HG02610 (cell line): Measurements from ENCODE around the gene KIF26B.
"Not testable (repeated sequence)": the region's sequence is repeated elsewhere in the genome, so short reads cannot be mapped to it uniquely, and the experiment has no call there.

Experiments
- ATAC-seq: cut with Tn5 transposase; IDR thresholded peaks from one replicate; pipeline ENCODE4 v1.9.1; 2021; ENCODE audit warnings: mild to moderate bottlenecking, moderate library complexity; ENCODE audit not compliant: unreplicated experiment

KIF26B gene

GRCh38 chr1:245710961-245711903, 556.4 kb downstream of the KIF26B start:
- ATAC-seq, result no peak

DNA sequence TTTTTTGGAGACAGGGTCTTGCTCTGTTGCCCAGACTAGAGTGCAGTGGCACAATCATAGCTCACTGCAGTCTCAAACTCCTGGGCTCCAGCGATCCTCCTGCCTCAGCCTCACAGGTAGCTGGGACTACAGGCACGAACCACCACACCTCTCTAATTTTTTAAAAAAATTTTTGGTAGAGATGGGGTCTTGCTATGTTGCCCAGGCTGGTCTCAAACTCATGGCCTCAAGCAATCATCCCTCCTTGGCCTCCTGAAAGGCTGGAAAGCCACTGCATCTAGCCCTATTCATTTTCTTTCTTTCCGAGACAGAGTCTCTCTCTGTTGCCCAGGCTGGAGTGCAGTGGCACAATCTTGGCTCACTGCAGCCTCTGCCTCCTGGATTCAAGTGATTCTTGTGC, 559.2 kb downstream of the KIF26B start:
- ATAC-seq, result not testable (repeated sequence)

DNA sequence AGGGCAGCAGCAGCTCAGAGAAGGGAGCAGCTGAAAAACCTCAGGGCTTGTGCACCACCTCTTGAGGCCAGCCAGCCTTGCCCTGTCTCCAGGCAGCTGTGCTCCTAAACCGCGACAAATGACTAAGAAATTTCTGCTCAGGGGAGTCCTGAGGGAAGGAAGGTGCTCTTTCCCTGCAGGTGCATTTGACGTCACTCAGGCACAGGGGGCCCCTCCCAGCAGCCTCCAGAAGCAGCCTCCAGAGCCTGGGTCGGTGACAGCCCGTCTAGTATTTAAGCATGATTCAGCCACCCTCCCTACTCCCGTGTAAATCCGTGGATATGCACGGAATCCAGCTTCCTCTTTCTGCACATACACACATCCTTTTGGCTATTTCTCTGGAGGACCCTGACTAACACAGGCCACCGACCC, 560.5 kb downstream of the KIF26B start:
- no peak for ATAC-seq

GRCh38 chr1:245715970-245716369, 561.2 kb downstream of the KIF26B start:
- no peak for ATAC-seq

DNA sequence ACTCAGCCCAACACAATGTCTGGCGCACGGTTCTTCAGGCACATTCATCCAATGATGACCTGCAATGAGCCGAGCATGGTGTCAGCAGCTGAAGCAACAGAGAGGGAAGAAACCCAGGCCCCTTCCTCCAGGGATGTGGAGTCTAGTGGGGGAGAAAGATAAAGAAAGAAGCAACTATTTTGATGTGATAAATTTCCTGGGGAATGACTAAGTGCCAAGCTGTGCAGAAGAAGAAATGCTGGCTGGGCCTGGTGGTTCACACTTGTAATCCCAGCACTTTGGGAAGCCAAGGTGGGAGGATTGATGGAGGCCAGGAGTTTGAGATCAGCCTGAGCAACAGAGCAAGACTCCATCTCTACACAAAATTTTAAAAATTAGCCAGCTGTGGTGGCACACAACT, 561.8 kb downstream of the KIF26B start:
- no peak for ATAC-seq

DNA sequence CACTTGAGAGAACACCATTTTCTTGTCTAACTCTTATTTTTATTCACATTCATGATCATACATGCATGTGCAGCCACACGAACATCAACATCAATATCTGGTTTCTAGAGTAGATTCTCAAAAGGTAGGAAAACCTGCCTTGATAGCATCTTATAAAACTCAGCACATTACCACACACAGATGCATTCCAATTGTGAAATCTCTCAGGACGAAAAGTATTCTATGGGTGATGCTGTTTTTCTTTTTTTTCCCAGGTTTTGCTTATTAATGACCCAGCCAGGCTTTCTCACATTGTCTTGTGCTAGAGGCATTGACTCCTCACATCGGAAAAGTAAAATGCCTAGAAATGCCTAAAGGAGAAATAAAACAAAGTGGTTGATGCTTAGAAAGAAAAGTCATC, 562.8 kb downstream of the KIF26B start:
- no peak for ATAC-seq

GRCh38 chr1:245718123-245718522, 563.3 kb downstream of the KIF26B start:
- no peak for ATAC-seq

DNA sequence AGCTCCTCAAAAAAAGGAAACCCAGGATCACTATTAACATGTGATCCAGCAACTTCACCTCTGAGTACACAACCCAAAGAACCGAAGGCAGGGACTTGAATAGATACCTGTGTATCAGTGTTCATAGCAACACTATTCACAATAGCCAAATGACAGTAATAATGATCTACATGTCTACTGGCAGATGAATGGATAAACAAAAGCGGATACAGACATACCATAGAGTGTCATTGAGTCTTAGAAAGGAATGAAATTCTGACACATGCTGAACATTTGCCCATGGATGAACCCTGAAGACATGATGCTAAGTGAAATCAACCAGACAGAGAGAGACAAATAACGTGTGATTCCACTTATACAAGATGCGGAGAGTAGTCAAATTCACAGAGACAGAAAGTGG, 564.2 kb downstream of the KIF26B start:
- ATAC-seq, result no peak

DNA sequence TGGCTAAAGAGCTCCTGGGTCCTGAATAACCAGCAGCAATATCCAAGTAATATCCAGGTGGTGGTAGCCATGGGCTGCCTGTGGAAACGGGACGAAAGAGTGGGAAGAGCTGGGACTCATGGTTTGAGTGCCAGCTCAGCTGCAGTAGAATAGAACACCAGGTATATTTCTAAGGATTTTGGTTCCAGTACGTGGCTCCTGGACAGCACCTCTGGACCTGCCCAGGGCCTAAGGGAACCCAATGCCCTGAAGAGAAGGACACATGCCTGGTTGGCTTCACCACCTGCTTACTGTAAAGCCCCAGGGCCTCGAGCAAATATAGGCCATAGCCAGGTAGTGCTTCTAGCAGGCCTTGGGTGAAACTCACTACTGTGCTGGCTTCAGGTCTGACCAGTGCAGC, 566.7 kb downstream of the KIF26B start:
- ATAC-seq, result no peak

DNA sequence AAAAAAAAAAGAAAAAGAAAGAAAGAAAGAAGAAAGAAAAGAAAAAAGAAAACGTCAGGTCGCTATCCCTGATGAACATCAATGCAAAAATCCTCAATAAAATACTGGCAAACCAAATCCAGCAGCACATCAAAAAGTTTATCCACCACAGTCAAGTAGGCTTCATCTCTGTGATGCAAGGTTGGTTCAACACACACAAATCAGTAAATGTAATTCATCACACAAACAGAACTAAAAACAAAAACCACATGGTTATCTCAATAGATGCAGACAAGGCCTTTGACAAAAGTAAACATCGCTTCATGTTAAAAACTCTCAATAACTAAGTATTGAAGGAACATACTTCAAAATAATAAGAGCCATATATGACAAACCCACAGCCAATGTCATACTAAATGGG, 573.2 kb downstream of the KIF26B start:
- not testable (repeated sequence) for ATAC-seq

GRCh38 chr1:245730801-245731200, 576.0 kb downstream of the KIF26B start:
- no peak for ATAC-seq

- not testable (repeated sequence) for ATAC-seq
Measured at GRCh38 chr1:245740336-245740735, 585.6 kb downstream of the KIF26B start.

- ATAC-seq, result no peak
Measured at GRCh38 chr1:245742896-245743295, 588.1 kb downstream of the KIF26B start.

- ATAC-seq, result no peak
Measured at GRCh38 chr1:245748240-245748639, 593.5 kb downstream of the KIF26B start.

DNA sequence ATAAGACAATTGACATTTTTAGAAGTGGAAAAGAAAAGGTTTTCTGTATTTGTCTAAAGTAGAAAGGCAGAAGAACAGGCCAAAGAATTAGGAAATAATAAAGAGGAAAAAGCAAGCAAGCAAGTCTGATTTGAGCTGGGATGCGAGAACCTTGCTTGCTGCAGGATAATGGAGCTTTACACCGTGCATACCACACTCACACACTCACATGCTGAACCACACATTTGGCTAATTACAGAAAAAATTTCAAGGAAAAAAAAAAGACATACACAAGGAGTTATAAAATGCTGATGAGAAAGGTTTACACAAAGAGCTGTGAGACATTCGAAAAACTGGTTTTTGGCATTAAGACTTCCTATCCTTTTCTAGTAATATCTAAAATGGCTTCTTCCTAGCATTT, 593.9 kb downstream of the KIF26B start:
- no peak for ATAC-seq

GRCh38 chr1:245749053-245749452, 594.3 kb downstream of the KIF26B start:
- ATAC-seq, result no peak

DNA sequence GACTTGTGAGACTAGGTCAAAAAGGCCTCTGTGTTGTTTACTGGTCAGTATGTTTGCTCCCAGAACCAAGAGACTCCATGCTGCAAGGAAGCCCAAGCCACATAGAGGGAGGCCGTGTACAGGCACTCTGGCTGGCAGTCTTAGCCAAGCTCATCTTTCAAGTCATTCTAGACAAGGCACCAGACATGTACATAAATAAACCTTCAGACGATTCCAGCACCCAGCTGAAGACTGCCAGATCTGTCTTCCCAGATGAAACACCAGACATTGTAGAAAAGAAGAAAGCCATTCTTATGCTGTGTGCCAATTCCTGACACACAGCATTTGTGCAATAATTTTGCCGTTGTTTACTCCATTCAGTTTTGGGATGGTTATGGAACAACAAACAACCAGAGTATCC, 595.5 kb downstream of the KIF26B start:
- no peak for ATAC-seq

GRCh38 chr1:245751116-245751515, 596.3 kb downstream of the KIF26B start:
- ATAC-seq, result no peak

GRCh38 chr1:245751726-245752470, 597.1 kb downstream of the KIF26B start:
- ATAC-seq, result no peak

- no peak for ATAC-seq
Measured at GRCh38 chr1:245752561-245752960, 597.8 kb downstream of the KIF26B start.

DNA sequence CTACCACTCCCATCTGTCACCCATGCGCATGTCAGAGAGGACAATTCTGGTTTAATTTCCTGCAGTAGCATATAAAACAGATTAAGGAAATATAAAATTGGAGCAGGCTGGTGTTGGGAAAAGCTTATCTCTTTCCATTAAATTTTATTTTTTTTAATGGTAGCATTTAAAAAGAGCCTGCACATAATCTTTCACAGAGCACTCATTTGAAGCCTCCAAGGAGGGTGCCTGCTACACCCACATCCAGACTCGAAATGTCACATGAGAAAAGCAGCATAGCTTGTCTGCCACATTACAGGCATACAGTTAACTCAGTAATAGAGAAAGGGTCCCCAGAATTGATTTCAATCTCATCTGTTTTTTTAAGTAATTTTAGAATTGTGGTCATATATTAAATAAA, 599.0 kb downstream of the KIF26B start:
- ATAC-seq, result no peak

DNA sequence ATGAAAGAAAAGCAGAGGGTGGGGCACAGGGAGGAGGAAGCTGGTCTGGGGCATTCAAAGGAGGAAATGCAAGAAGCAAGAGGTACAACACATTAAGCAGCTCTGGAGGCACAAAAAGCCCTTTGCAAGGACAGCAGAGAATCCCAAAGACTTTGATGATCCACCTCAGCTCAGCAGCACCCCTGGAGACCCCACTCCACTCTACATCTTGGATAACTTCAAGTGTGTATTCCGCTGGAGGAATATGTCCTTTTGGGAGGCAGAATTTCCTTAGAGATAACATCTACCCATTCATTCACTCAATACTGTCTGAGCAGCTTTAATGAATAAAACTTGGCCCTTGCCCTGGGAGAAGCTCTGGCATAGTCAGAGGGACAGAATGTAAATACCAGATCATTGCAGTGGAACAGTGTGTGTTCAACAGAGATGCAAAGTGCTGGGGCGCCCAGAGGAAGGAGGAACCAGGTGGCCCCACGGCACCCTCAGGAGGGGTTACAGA, 599.7 kb downstream of the KIF26B start:
- ATAC-seq, result no peak
